Suprapubic skin (tissue), 4 donors: ENCODE data around the gene ARRDC3. TPM values are rescaled to one million over a fixed set of nuclear protein-coding genes. Genes with fewer than 3 reads are reported as not detected.
"Not testable (repeated sequence)": the region's sequence is repeated elsewhere in the genome, so short reads cannot be mapped to it uniquely, and the experiment has no call there.

ENCODE experiments used
- DNase-seq, 2 donors: peaks; one replicate each; pipeline ENCODE4 v3.0.0-alpha.2; 2019; ENCODE audit warnings: low spot score in 2 of 2
- H3K27ac ChIP-seq: fragments of 200-600 bp; sonication (generic); one replicate; pipeline ENCODE4 v1.5.1; 2019
- H3K27me3 ChIP-seq: fragments of 200-600 bp; sonication (generic); one replicate; pipeline ENCODE4 v1.5.1; 2019
- H3K36me3 ChIP-seq: fragments of 200-600 bp; sonication (generic); one replicate; pipeline ENCODE4 v1.5.1; 2019
- H3K4me1 ChIP-seq: fragments of 200-600 bp; sonication (generic); one replicate; pipeline ENCODE4 v1.5.1; 2019
- H3K4me3 ChIP-seq: fragments of 200-600 bp; sonication (generic); one replicate; pipeline ENCODE4 v1.5.1; 2019; ENCODE audit warnings: mild to moderate bottlenecking
- H3K9me3 ChIP-seq: fragments of 200-600 bp; sonication (generic); one replicate; pipeline ENCODE4 v1.5.1; 2019
- CTCF ChIP-seq, 2 donors: fragments of 200-600 bp in 1 of 2; fragments of 450-650 bp in 1 of 2; sonication (generic) in 1 of 2; IDR thresholded peaks; one replicate each; pipeline ENCODE4 v1.5.1; 2016 to 2019; ENCODE audit warnings: antibody characterized with exemption in 2 of 2, mild to moderate bottlenecking in 1 of 2, moderate library complexity in 1 of 2
- EP300 ChIP-seq: sonication (generic); formaldehyde crosslinking; IDR thresholded peaks from one replicate; pipeline ENCODE4 v1.6.1; 2017; ENCODE audit warnings: antibody characterized with exemption
- POLR2A ChIP-seq, 2 donors: fragments of 450-650 bp; IDR thresholded peaks; one replicate each; pipeline ENCODE4 v1.6.1; 2017; ENCODE audit warnings: antibody characterized with exemption in 2 of 2, mild to moderate bottlenecking in 2 of 2, moderate library complexity in 2 of 2
- POLR2AphosphoS5 ChIP-seq, 3 donors: sonication (generic); formaldehyde crosslinking; IDR thresholded peaks; one replicate each; pipeline ENCODE4 v1.6.1; 2017; ENCODE audit warnings: antibody characterized with exemption in 3 of 3
- WGBS: methylation state at CpG from one replicate; pipeline ENCODE4 v1.1.5; 2018; 5-methylcytosine and 5-hydroxymethylcytosine counted together
- total RNA-seq, 4 donors: library from RNA; depleted of rRNA; stranded (reverse); fragments of >200 nt; gene quantifications; one replicate each; pipeline ENCODE4 v1.1.0, GENCODE V29; 2016

ARRDC3 gene
- total RNA-seq, 4 donors from 2014 or later: 30.1 to 84.4 (median 49.6) TPM

- TF ChIP-seq POLR2AphosphoS5 (IDR thresholded peaks at IDR 0.05) (no peak), POLR2A (IDR thresholded peaks at IDR 0.05) (no peak), EP300 (no peak), CTCF (IDR thresholded peaks at IDR 0.05) (no peak)
- no peak overlapping the region for H3K4me3 ChIP-seq
- 94% methylated on average over 4 of the region's 4 CpGs for whole genome bisulfite sequencing
- H3K27me3 ChIP-seq: no peaks in the 10 kb centered on the region
- H3K9me3 ChIP-seq: no peaks in the 10 kb centered on the region
- peaks cover 2% of the 10 kb centered on the region for H3K4me1 ChIP-seq
- H3K36me3 ChIP-seq: no peaks in the 10 kb centered on the region
- no peak overlapping the region for H3K27ac ChIP-seq
- no peak for DNase-seq
Observed at GRCh38 chr5:91359962-91360609, 23.0 kb downstream of the ARRDC3 start.

- TF ChIP-seq POLR2A (IDR thresholded peaks at IDR 0.05) (no peak), POLR2AphosphoS5 (IDR thresholded peaks at IDR 0.05) (no peak), CTCF (IDR thresholded peaks at IDR 0.05) (no peak), EP300 (no peak)
- DNase-seq: no peak
Observed at GRCh38 chr5:91357806-91358205, 25.3 kb downstream of the ARRDC3 start.

GRCh38 chr5:91357012-91357634, 26.0 kb downstream of the ARRDC3 start:
- DNase-seq: no peak
- Histone ChIP-seq H3K36me3 (no peaks in the 10 kb centered on the region), H3K27ac (no peak overlapping the region), H3K27me3 (no peaks in the 10 kb centered on the region), H3K9me3 (no peaks in the 10 kb centered on the region), H3K4me1 (no peaks in the 10 kb centered on the region), H3K4me3 (no peak overlapping the region)
- WGBS: 54% methylated on average over 8 of the region's 8 CpGs
- TF ChIP-seq POLR2A (IDR thresholded peaks at IDR 0.05) (no peak), POLR2AphosphoS5 (IDR thresholded peaks at IDR 0.05) (no peak), EP300 (no peak), CTCF (IDR thresholded peaks at IDR 0.05) (no peak)

More at GRCh38 chr5:91357806-91358205, 25.3 kb downstream of the ARRDC3 start:
- 52% methylated on average over 2 of the region's 2 CpGs for WGBS
- Histone ChIP-seq H3K9me3 (no peaks in the 10 kb centered on the region), H3K27ac (no peak overlapping the region), H3K4me3 (no peak overlapping the region), H3K4me1 (no peaks in the 10 kb centered on the region), H3K27me3 (no peaks in the 10 kb centered on the region), H3K36me3 (no peaks in the 10 kb centered on the region)

GRCh38 chr5:91354867-91355266, 28.2 kb downstream of the ARRDC3 start:
- H3K27me3 ChIP-seq: not testable (repeated sequence)

GRCh38 chr5:91352831-91353695, 30.1 kb downstream of the ARRDC3 start:
- Histone ChIP-seq H3K27ac (no peak overlapping the region), H3K36me3 (no peaks in the 10 kb centered on the region), H3K4me3 (no peak overlapping the region), H3K27me3 (no peaks in the 10 kb centered on the region), H3K4me1 (no peaks in the 10 kb centered on the region), H3K9me3 (no peaks in the 10 kb centered on the region)
- DNase-seq: no peak
- TF ChIP-seq CTCF (IDR thresholded peaks at IDR 0.05) (no peak), POLR2AphosphoS5 (IDR thresholded peaks at IDR 0.05) (no peak), POLR2A (IDR thresholded peaks at IDR 0.05) (no peak), EP300 (no peak)
- 77% methylated on average over 9 of the region's 9 CpGs for WGBS

More at GRCh38 chr5:91354867-91355266, 28.2 kb downstream of the ARRDC3 start:
- not testable (repeated sequence) for H3K4me1 ChIP-seq, H3K9me3 ChIP-seq, H3K36me3 ChIP-seq, DNase-seq, H3K27ac ChIP-seq, H3K4me3 ChIP-seq
- 86% methylated on average over 4 of the region's 4 CpGs for WGBS
